Naive thymus-derived CD4-positive, alpha-beta T cell (primary cell): ENCODE data around the gene MRPS9. TPM values are rescaled to one million over a fixed set of nuclear protein-coding genes. Genes with fewer than 3 reads are reported as not detected.

Experiments
- ATAC-seq: fragments of 150-1000 bp; cut with Tn5 transposase; 2 replicates; pipeline ENCODE4 v1.10.0; 2021; ENCODE audit warnings: mild to moderate bottlenecking, moderate library complexity
- CTCF ChIA-PET: fragments of 350-600 bp; sonication (Branson Sonifier 250); formaldehyde crosslinking; loops from one replicate; lab custom pipeline; 2021; ENCODE audit warnings: antibody characterized with exemption; lab: Charles Lee
- POLR2A ChIA-PET: fragments of 350-600 bp; sonication (Branson Sonifier 250); formaldehyde crosslinking; loops from one replicate; lab custom pipeline; 2021; ENCODE audit warnings: antibody characterized with exemption, inconsistent platforms; lab: Charles Lee
- DNase-seq, 9 donors: peaks; one replicate each; pipeline versions ENCODE4 v3.0.0 to v3.0.0-alpha.2; 2020 to 2022; ENCODE audit warnings: mixed read lengths in 1 of 9
- H3K27ac ChIP-seq: one replicate; pipeline ENCODE4 v1.7.0; 2013; ENCODE audit warnings: mild to moderate bottlenecking, low read depth, low read length, moderate library complexity
- H3K27me3 ChIP-seq, 2 donors: one replicate each; pipeline ENCODE4 v1.7.0; 2013; ENCODE audit warnings: low read length in 2 of 2, mild to moderate bottlenecking in 2 of 2, moderate library complexity in 2 of 2; ENCODE audit not compliant: control insufficient read depth in 2 of 2, insufficient read depth in 2 of 2
- H3K36me3 ChIP-seq, 3 experiments: 1 replicate in 2 of 3; 2 replicates in 1 of 3; pipeline ENCODE4 v1.7.0; 2013; ENCODE audit warnings: low read length in 3 of 3, mild to moderate bottlenecking in 3 of 3, moderate library complexity in 1 of 3; ENCODE audit not compliant: insufficient read depth in 3 of 3, control insufficient read depth in 2 of 3
- H3K4me1 ChIP-seq, 2 donors: one replicate each; pipeline ENCODE4 v1.7.0; 2013; ENCODE audit warnings: low read length in 2 of 2, mild to moderate bottlenecking in 2 of 2, moderate library complexity in 1 of 2; ENCODE audit not compliant: control insufficient read depth in 2 of 2, insufficient read depth in 2 of 2
- H3K4me3 ChIP-seq: 2 replicates; pipeline ENCODE4 v1.7.0; 2013; ENCODE audit warnings: mild to moderate bottlenecking, low read length
- H3K9me3 ChIP-seq, 3 experiments: 1 replicate in 2 of 3; 2 replicates in 1 of 3; pipeline ENCODE4 v1.7.0; 2013; ENCODE audit warnings: low read length in 3 of 3; ENCODE audit not compliant: control insufficient read depth in 2 of 3
- H3K27ac Mint-ChIP-seq, 9 donors: one replicate each; pipeline ENCODE4 v1.8.0; 2020 to 2022; ENCODE audit warnings: mixed read lengths in 9 of 9, mild to moderate bottlenecking in 8 of 9, moderate library complexity in 5 of 9, inconsistent platforms in 2 of 9
- H3K27me3 Mint-ChIP-seq, 5 donors: one replicate each; pipeline ENCODE4 v1.8.0; 2021 to 2022; ENCODE audit warnings: mixed read lengths in 5 of 5, mild to moderate bottlenecking in 1 of 5
- H3K36me3 Mint-ChIP-seq, 5 donors: one replicate each; pipeline ENCODE4 v1.8.0; 2020 to 2022; ENCODE audit warnings: mixed read lengths in 5 of 5, mild to moderate bottlenecking in 3 of 5, inconsistent platforms in 1 of 5
- H3K4me1 Mint-ChIP-seq, 7 donors: one replicate each; pipeline ENCODE4 v1.8.0; 2020 to 2022; ENCODE audit warnings: mixed read lengths in 7 of 7, mild to moderate bottlenecking in 3 of 7, inconsistent platforms in 1 of 7
- H3K4me3 Mint-ChIP-seq, 10 donors: one replicate each; pipeline ENCODE4 v1.8.0; 2020 to 2022; ENCODE audit warnings: mild to moderate bottlenecking in 10 of 10, mixed read lengths in 10 of 10, moderate library complexity in 6 of 10, inconsistent platforms in 2 of 10
- H3K9me3 Mint-ChIP-seq, 11 donors: one replicate each; pipeline ENCODE4 v1.8.0; 2020 to 2022; ENCODE audit warnings: mixed read lengths in 11 of 11, mild to moderate bottlenecking in 4 of 11, inconsistent platforms in 1 of 11, moderate library complexity in 1 of 11
- intact Hi-C, 2 donors: fragments of 100-400 bp; cut with micrococcal nuclease; formaldehyde crosslinking; loops; one replicate each; pipeline ENCODE4 v1.15.1; 2023
- polyA plus RNA-seq, 2 donors: library from polyadenylated mRNA; unstranded; fragments of 300-500 nt; fragmentation: Illumina TruSeq; gene quantifications; one replicate each; pipeline ENCODE4 v1.2.3, GENCODE V29; 2021
- total RNA-seq, 6 experiments: library from RNA in 5 of 6; stranded (reverse) in 5 of 6; gene quantifications; 1 replicate in 5 of 6; 2 replicates in 1 of 6; pipeline ENCODE4 v1.2.3 and lab custom pipeline; 2021 to 2026

The MRPS9 gene
- total and polyA plus RNA-seq, 7 experiments from 2014 or later, result 12.5 to 40.3 (median 22.2) TPM

DNA sequence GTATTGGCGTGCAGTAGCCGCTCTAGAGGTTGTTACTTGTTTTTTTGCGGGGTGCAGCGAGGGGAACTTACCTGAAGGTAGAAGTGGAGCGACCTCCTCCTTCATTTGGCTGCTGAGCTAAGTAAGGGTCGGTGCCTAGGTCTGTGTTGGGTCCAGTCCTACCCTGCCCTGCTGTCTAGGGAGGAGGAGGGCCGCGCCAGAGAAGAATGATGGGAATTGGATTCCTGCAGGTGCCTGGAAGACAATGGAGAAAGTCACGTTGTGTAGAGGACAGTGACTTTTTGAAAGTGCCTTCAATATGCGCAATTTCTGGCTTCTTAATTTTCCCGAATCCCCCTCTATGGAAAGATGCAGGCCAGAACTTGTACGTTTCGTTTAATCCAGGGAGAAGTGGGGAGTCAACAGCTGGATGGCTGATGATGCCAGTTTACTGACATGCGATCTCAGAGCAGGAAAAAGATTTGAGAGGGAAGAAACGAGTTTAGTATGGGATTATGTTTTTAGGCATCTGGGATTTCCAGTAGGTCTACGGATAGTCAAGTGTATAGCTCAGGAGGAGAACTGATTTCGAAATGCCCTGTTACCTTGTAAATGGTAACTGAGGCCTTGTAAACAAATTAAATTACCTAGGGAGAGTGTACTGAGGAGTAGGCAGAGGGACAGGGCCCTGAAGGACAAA, 653 bp downstream of the MRPS9 start:
- intact Hi-C loops, result loop anchor here (1.0 to 5.0 kb wide), 4 partner anchors 104 to 1156 kb away; partner anchors contain the start of genes UXS1 (in 2 of the 2) and C2orf49 (in 1 of the 2)
- no peaks in the 10 kb centered on the region for H3K9me3 Mint-ChIP-seq
- peak overlapping the region; percentile 89 to 100 (median 99) for H3K4me3 Mint-ChIP-seq
- Histone ChIP-seq H3K27ac (peak overlapping the region; percentile 85), H3K27me3 (no peaks in the 10 kb centered on the region), H3K4me1 (peaks cover 4 to 12% of the 10 kb centered on the region in 2 donors), H3K4me3 (peak overlapping the region; percentile 65), H3K36me3 (peaks cover 0 to 4% (median 0%) of the 10 kb centered on the region in 3 experiments), H3K9me3 (no peaks in the 10 kb centered on the region)
- ATAC-seq (no peak), DNase-seq (no peak)
- peaks cover 0 to 4% (median 0%) of the 10 kb centered on the region in 5 donors for H3K36me3 Mint-ChIP-seq
- peak overlapping the region; percentile 84 to 98 (median 94) for H3K27ac Mint-ChIP-seq
- H3K4me1 Mint-ChIP-seq, result peaks cover 23 to 66% (median 42%) of the 10 kb centered on the region in 7 donors
- POLR2A ChIA-PET, result no interaction called here
- CTCF ChIA-PET, result interaction anchor here (0.6 kb wide), 1 partner anchor 809 kb away, joined by 3 read pairs; no protein-coding TSS in a partner anchor
- H3K27me3 Mint-ChIP-seq, result no peaks in the 10 kb centered on the region

DNA sequence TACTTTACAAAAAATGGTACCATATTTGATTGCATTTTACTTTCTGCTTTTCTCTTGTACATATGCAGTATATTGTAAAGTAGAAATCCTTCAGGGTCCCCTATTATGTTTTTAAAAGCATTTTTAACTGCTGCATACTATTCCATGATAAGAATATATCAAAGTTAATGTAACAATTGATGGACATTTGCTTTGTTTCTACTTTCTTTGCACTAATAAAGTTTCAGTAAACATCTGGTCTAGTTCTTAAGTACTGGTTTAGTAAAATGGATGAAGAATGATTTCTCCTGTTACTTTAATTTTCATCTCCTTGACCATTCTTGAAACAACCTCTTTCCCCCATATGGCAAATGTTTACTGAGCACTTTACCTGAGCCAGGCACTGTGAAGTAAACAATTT, 1.7 kb downstream of the MRPS9 start:
- ATAC-seq (no peak), DNase-seq (no peak)
- Mint-ChIP-seq H3K36me3 (peaks cover 0 to 4% (median 1%) of the 10 kb centered on the region in 5 donors), H3K4me3 (peak overlapping the region in 9 of 10 donors; percentile 30 to 100 (median 89)), H3K27ac (peak overlapping the region in 4 of 9 donors; percentile 23 to 94 (median 60)), H3K9me3 (no peaks in the 10 kb centered on the region), H3K4me1 (peaks cover 23 to 66% (median 43%) of the 10 kb centered on the region in 7 donors), H3K27me3 (no peaks in the 10 kb centered on the region)
- no peaks in the 10 kb centered on the region for H3K27me3 ChIP-seq
- H3K36me3 ChIP-seq, result peaks cover 0 to 4% (median 0%) of the 10 kb centered on the region in 3 experiments
- no peak overlapping the region for H3K27ac ChIP-seq
- intact Hi-C loops, result loop anchor here (2.0 to 5.0 kb wide), 3 partner anchors 103 to 1155 kb away; partner anchors contain the start of gene UXS1 (in 2 of the 2)
- no peak overlapping the region for H3K4me3 ChIP-seq
- no peaks in the 10 kb centered on the region for H3K9me3 ChIP-seq
- POLR2A ChIA-PET, result no interaction called here
- CTCF ChIA-PET, result no interaction called here
- H3K4me1 ChIP-seq, result peaks cover 4 to 12% of the 10 kb centered on the region in 2 donors

DNA sequence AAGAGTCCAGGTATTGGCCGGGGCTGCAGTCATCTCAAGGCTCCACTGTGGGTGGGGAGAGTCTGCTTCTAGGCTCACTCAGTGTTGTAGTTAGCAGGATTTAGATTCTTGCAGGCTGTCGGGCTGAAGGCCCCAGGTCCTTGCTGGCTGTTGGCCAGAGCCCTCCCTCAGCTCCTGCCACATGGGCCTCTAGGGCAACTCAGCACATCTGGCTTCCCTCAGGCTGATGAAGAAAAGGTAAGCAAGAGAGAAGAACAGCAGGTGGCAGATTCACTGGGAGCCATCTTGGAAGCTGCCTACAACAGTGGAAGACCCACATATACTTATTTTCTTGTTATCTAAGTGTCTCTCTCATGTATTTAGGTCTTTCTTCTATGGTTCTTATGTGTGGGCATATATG, 4.3 kb downstream of the MRPS9 start:
- Mint-ChIP-seq H3K4me3 (no peak overlapping the region), H3K27me3 (no peaks in the 10 kb centered on the region), H3K9me3 (peaks cover 0 to under 1% (median 0%) of the 10 kb centered on the region in 11 donors), H3K4me1 (peaks cover 17 to 54% (median 38%) of the 10 kb centered on the region in 7 donors), H3K27ac (peak overlapping the region in 2 of 9 donors; percentile 14 to 53), H3K36me3 (peaks cover 6 to 26% (median 9%) of the 10 kb centered on the region in 5 donors)
- intact Hi-C loops, result no loop called here
- no peak overlapping the region for H3K27ac ChIP-seq
- H3K9me3 ChIP-seq, result no peaks in the 10 kb centered on the region
- H3K27me3 ChIP-seq, result no peaks in the 10 kb centered on the region
- H3K4me1 ChIP-seq, result peaks cover 4 to 12% of the 10 kb centered on the region in 2 donors
- ATAC-seq, result no peak
- peaks cover 0 to 4% (median 0%) of the 10 kb centered on the region in 3 experiments for H3K36me3 ChIP-seq
- no peak for DNase-seq
- no peak overlapping the region for H3K4me3 ChIP-seq
- CTCF ChIA-PET, result no interaction called here
- POLR2A ChIA-PET, result no interaction called here

DNA sequence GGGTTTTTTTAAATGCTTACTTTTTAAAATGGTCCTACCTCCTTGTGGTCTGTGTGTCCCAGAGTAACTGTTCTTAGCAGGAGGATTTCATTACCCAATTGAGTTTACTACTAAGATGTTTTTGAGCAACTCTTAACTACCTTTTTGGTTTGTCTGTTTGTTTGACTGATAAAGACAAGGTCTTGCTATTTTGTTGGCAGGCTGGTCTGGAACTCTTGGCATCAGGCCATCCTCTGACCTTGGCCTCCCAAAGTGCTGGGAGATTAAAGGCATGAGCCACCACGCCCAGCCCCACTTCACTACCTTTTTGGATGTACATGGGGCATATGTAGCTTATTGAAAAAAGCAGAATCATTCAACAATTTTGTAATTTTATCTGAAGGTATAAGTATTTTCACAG, 14.9 kb downstream of the MRPS9 start:
- Histone ChIP-seq H3K27ac (no peak overlapping the region), H3K4me3 (no peak overlapping the region), H3K9me3 (no peaks in the 10 kb centered on the region), H3K4me1 (no peaks in the 10 kb centered on the region), H3K27me3 (no peaks in the 10 kb centered on the region), H3K36me3 (no peaks in the 10 kb centered on the region)
- ChIA-PET POLR2A (interaction anchor here (0.7 kb wide), 1 partner anchor 18 kb away, joined by 4 read pairs; no protein-coding TSS in a partner anchor), CTCF (no interaction called here)
- ATAC-seq (no peak), DNase-seq (no peak)
- Mint-ChIP-seq H3K4me1 (peaks cover 0 to 41% (median 21%) of the 10 kb centered on the region in 7 donors), H3K27ac (peak overlapping the region in 4 of 9 donors; percentile 2 to 60 (median 24)), H3K27me3 (no peaks in the 10 kb centered on the region), H3K36me3 (peaks cover 22 to 58% (median 56%) of the 10 kb centered on the region in 5 donors), H3K9me3 (peaks cover 0 to 20% (median 8%) of the 10 kb centered on the region in 11 donors), H3K4me3 (no peak overlapping the region)
- intact Hi-C loops, result no loop called here

DNA sequence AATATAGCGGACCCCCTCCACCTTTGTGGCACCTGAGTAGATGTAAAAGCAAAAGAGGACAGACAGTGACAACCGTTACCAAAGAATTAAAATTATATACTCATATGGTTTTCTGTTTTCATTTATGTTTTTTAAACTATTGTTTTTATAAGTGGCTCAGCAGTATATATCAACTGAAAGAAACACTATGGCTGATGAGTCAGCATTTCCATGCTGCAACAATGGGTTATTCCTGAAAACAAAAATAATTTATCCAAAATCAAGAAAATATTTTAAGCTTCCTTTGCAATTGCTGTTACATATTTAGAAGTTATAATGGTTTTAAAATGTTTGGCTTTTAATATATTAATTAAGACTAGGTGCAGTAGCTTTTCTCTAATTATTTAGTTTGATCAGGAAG, 17.7 kb downstream of the MRPS9 start:
- Histone ChIP-seq H3K4me3 (no peak overlapping the region), H3K27ac (no peak overlapping the region), H3K36me3 (no peaks in the 10 kb centered on the region), H3K27me3 (no peaks in the 10 kb centered on the region), H3K4me1 (no peaks in the 10 kb centered on the region), H3K9me3 (no peaks in the 10 kb centered on the region)
- H3K4me3 Mint-ChIP-seq, result no peak overlapping the region
- intact Hi-C loops, result no loop called here
- peaks cover 0 to 16% (median 8%) of the 10 kb centered on the region in 11 donors for H3K9me3 Mint-ChIP-seq
- H3K36me3 Mint-ChIP-seq, result peaks cover 16 to 55% (median 41%) of the 10 kb centered on the region in 5 donors
- ATAC-seq (no peak), DNase-seq (no peak)
- no peak overlapping the region for H3K27ac Mint-ChIP-seq
- CTCF ChIA-PET, result no interaction called here
- H3K27me3 Mint-ChIP-seq, result no peaks in the 10 kb centered on the region
- POLR2A ChIA-PET, result no interaction called here
- H3K4me1 Mint-ChIP-seq, result peaks cover 0 to 39% (median 24%) of the 10 kb centered on the region in 7 donors

DNA sequence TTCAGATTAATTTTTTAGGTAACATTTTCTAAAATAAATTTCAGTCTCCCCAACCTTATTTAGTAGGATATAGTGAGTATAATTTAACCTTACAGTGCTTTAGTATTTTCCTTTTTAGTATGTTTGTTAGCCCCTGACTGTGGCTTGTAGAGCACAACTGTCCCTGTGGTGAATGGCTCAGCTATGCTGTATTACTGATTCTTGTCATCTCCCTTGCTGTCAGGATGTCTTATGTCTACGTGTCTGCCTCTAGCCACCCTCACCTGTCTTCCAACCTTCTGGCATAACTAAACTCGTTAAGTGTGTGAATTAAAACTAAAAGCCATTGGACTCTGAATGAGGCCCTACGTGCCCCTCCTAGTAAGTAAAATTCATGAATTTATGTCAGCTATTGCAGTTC, 18.4 kb downstream of the MRPS9 start:
- no peak overlapping the region for H3K4me3 Mint-ChIP-seq
- H3K4me1 Mint-ChIP-seq, result peaks cover 0 to 34% (median 26%) of the 10 kb centered on the region in 7 donors
- no peaks in the 10 kb centered on the region for H3K9me3 ChIP-seq
- no peaks in the 10 kb centered on the region for H3K27me3 ChIP-seq
- ATAC-seq, result no peak
- no peak overlapping the region for H3K27ac ChIP-seq
- H3K36me3 ChIP-seq, result no peaks in the 10 kb centered on the region
- H3K9me3 Mint-ChIP-seq, result peaks cover 0 to 10% (median 5%) of the 10 kb centered on the region in 11 donors
- intact Hi-C loops, result no loop called here
- H3K27me3 Mint-ChIP-seq, result no peaks in the 10 kb centered on the region
- POLR2A ChIA-PET, result interaction anchor here (0.6 to 0.7 kb wide), 2 partner anchors 15 to 17 kb away, joined by 3 read pairs; no protein-coding TSS in a partner anchor
- CTCF ChIA-PET, result no interaction called here
- H3K27ac Mint-ChIP-seq, result no peak overlapping the region
- no peaks in the 10 kb centered on the region for H3K4me1 ChIP-seq
- DNase-seq, result no peak
- H3K4me3 ChIP-seq, result no peak overlapping the region
- peaks cover 10 to 53% (median 36%) of the 10 kb centered on the region in 5 donors for H3K36me3 Mint-ChIP-seq
